COR-L47 (cell line): ENCODE data around the gene CASZ1.
A peak's percentile ranks its signal among the peaks of the same experiment; 100 is the strongest.

Experiments used
- DNase-seq: peaks from one replicate; lab custom pipeline; 2025; lab: John Stamatoyannopoulos, UW

CASZ1 gene

DNA sequence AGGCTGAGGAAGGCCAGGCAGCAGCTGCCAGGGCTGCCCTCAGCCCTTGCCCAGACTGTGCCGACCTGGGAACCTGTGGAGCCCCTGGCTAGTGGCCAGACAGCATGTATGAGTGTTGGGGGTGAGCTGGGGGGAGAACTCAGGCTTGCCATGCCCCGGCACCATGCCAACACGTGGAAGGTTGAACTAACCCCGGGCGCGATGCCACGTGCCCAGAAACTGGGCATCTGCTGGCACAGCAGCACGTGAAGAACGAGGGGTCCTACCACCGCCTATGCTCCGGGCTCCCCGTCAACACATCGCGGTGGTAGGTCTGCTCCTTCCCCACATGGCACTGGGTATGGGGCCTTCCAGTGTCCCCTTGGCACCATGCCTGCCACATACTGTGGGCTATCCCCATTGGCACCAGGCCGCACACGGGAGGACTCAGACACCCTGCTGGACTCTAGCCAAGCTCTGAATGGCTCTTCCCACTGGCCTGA lies 68.7 kb downstream of the CASZ1 start:
- peak; percentile 100 for DNase-seq

DNA sequence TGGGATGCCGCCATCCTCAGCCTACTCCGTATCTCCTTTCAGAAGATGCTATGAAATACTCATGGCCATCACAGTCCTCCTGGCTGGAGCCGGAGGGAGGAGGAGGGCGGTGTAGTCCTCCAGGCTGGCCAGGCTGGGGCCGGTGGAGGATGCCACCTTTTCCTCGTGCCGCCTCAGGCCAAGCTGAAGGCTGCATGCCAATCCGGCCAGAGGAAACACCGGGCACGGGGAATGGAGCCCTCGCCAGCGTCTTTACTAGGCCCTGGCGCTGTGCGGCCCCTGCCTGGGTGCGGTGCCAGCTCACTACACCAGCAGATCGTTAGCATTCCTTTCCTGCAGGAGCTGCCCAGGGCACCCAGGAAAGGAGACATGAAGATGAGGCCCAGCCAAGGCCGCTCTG lies 70.1 kb downstream of the CASZ1 start:
- no peak for DNase-seq

DNA sequence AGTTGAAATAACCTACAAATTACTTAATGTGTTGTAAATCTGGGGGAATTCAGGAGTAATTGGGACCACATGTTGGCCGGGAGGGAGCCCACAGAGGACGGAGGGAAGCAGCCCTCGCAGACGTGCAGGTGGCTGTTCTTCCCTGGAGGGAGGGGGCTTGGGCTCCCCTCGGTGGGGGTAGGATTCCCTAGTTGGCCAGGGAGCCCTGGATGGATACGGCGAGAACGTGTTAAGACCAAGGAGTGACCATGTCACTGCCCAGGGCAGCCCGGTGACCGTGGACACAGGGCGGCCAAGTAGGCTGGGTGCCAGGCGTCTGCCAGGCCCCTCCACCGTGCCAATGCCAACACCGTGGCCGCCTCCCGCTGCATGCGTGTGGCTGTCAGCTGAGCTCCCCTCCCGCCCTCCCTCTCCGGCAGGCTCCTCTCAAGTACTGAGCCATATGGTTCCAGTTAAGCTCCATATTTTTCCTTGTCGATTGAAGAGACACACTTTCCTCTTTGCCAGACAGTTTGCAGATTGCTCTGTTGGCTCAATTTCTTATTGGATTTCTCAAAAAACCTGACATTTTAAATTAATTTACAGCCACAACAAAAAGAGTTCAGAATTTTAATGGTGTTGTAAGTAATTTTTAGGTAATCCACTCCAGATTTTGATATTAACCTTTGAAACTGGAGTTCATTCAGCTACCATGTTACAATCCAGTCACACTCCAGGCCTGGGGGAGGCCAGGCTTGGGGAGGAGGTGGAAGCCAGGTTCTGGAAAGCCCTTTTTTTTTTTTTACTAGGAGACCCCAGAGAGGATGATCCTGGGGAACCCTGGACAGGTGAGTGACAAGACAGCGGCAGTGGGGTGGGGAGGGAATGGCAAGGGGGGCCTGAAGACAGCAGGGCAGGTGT lies 71.2 kb downstream of the CASZ1 start:
- DNase-seq: no peak

DNA sequence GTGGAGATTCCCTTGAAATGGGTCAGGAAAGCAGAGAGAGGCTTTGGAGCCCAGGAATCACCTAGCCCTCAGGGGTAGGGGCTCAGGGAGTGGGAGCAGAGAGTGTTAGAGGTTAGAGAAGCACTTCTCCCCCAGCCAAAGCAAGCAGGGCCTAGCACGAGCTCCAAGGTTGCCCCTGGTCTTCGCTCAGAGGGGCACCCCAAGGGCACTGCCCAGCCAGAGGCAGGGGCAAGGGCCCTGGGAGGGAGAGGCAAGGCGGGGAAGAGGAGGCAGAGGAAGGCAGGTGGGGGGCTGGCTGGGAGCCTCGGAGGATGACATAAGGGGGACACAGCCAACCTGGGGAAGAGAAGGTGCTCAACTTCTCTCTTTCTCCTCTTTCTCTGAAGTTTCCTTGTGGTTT lies 71.9 kb downstream of the CASZ1 start:
- no peak for DNase-seq

DNA sequence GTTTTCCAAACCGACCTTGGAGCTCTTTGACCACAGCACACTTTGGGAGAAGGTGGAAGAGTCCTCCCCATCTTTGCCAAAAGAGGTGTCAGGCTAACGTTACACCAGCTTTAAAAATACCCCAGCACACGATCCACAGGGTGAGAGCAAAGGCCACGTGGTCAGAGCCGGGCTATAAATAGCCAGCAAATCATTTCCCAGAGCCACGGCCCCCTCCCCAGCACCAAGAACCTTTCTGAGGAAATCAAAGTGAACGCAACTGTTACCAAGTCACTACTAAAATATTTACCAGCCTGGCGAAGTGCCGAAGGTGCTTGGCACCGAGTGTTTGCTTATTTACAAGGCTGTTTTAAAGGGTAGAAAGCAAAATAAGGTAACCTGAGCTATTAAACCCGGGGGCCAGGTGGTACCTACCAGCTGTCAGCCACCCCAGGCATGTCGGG lies 72.4 kb downstream of the CASZ1 start:
- DNase-seq: peak; percentile 80

DNA sequence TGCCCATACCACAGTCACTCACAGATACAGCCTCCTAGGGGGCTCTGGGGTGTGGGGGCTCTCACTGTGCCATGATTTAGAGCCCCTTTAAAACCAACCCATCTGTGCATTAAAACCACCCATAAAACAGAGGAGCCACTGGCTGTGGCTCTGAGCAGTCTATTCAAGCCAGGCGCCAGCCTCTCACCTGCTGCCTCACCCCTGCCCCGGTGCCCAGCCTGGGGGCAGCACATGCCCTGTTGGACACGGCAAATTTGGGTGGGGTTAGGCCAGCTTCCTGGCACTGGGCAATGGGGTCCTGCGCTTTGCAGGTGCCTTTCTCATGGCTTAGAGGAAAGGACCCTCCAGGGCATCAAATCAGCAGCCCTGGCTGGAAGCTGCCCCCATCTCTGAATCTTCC lies 73.1 kb downstream of the CASZ1 start:
- DNase-seq: no peak

DNA sequence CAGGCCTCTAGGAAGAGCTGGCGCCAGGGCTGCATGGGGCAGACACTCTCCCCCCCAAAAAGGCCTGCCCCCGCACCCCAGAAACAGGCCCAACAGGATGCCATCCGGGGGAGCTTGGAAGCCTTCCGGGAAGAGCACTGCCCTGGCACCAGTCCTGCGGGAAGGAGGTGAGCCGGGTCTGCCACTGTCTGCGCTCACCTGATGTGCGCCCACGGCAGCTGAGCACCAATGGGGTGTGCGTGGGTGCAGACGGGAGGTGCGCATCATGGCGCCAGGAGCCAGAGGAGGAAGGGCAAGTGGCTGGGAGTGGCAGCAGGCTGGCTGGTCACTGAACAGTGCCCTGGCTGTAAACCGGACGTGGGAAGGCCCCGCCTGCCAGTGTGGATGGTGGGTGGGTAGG lies 73.6 kb downstream of the CASZ1 start:
- no peak for DNase-seq

DNA sequence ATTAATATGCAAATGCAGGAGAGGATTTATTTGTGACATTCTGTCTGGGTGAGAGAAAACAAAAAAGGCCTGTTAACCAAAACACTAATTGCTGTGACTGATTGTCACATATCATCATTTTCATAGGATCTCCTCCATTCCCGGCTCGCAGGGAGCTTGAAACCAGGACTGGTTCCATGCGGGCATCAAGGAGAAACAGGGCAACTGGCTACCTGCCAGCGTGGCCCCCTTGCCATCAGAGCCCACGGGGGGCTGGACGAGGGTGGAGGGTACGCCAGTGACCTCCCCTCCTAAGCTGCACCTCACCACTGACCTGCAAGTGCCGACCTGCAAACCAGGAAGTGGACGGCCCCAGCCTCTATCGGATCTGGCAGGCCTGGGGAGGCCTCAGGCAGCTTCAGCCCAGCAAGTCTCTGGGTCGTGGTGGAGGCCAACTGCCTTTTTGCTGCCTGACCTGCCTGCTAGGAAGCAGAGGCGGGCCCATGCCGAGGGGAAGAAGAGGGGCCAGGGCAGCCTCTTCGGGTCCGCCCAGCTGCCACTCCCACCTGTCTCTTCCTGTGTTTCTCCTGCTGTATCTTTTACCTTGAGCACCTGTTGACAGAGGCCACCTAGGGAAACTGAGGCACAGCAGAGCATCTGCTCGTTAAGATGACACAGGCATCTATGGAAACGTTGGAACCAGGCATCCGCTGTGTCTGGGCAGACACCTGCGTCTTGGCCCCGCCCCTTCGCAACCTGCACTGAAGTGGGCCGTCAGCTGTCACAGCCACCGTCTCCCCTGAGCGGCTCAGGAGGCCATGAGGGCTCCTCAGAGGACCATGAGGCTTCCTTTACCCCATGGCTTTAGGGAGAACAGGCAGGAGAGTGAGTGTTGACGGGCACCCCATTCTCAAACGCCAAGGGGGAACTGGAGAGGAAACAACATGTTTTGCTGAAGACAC lies 74.8 kb downstream of the CASZ1 start:
- DNase-seq: no peak

DNA sequence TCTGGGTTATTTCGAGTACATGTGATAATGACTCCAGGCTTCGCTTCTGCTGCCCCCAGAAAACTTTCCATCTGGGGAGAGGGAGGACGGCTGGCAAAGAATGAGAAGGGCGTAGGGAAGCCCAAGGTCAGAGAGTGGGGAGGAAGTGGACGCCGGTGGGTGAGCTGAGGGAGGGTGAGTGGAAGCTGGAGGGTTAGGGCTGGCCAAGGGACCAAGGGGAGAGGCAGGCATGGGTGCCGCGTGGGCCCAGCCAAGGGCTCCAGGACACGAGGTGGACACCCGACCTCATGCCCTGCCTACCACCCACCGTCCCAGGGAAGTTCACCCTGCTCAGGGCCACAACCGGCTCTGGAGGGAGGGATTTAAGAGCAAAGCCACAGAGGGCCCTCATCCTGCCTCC lies 75.8 kb downstream of the CASZ1 start:
- no peak for DNase-seq

DNA sequence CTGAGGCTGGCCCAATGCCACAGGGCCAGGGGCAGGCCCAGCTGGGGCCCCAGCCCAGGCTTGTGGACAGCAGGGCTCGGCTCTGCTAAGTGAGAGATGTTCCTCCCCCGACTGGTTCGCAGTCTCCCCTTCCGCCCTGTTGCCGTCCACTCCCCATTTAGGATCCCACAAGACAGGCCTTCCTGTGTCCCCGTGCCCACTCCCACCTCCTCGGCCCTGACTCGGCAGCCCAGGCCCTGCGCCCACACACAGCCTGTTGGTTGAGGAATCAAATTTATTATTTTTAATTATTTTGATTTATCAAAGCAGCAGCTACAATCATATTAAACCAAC lies 78.4 kb downstream of the CASZ1 start:
- no peak for DNase-seq

DNA sequence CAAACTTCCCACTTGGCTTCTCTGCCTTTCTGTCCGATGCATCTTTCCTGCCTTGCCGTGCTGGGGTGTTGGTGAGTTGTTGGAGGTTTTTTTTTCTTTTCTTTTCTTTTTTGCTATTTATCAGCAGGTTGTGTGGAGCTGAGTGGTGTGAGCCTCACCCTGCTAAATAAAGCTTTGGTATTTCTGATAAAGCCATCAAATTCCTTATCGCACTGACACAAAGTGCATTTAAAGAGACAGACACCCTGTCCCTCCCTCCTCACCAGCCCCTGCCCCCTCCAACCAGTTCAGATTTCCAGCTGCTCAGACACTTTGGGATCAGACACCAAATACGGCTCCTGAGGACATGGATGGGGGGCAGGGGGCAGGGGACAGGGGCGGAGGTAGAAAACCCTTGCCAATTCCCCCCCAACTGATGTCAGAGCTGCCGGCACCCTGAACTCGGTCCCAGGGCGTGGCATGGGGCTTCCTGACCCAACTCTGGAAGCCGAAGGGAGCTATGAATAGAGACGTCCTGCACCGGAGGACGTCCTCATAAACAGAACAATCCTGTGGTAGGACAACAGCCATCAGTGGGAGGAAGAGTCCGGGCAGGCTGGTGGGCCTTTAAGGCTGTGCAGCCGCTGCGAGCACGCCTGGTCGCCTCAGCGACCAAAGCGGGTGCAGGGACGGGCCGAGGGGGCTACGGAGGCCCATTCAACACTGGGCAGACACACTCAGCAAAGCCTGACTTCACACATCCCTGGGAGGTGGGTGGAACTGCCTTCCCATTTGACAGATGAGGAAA lies 79.0 kb downstream of the CASZ1 start:
- DNase-seq: no peak

DNA sequence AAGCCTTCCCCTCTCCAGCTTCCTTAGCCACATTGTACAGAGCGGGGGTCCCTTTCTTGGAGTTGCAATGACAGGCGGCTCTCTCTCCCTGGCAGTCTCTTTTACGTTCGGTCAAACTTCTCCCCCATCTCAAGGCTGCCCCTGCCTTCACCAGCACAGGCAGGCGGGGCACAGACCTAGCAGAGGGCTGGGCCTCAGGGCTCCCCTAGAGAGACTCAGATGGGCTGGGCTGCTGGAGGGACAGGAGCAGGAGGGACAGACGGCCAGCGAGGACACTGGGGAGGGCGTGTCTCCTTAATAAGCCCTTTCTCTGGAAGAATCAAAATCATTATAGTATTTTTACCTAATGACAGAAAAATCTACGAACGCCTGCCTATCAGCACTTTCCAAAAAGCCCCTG lies 79.6 kb downstream of the CASZ1 start:
- no peak for DNase-seq

DNA sequence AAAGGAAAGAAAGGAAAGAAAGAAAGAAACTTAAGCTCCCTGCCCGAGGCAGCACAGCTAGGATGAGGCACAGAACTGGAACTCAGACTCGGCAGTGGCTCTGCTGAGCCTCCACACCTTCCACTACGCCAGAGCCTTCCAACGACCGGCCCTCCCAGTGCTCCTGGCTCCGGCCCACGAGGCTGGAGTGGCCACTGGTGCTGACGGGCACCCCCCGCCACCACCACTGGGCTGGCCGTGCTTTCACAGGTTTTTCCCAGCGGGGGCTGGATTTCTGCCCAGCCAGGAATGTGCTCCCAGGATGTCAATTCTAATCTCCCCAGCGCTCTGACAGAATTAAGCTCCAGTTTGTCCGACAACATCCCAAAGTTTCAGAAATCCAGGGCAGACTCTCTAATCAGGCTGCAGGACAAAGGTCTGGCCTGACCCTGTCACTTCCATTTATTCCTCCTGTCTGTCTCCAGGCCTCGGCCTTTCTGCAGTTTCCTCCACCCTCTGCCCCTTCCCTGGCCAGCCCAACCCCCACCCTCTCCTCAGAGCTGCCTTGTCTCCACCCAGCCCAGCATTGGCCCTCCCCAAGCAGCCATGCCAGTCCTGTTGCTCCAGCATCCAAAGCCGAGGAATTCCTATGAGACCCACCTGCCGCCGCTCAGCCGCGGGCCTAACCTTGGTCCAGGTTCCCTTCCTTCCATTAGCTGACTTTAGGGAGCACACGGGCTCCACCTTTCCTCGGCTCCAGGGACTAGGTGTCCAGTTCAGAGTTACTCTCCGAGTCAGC lies 81.9 kb downstream of the CASZ1 start:
- DNase-seq: peak; percentile 36

DNA sequence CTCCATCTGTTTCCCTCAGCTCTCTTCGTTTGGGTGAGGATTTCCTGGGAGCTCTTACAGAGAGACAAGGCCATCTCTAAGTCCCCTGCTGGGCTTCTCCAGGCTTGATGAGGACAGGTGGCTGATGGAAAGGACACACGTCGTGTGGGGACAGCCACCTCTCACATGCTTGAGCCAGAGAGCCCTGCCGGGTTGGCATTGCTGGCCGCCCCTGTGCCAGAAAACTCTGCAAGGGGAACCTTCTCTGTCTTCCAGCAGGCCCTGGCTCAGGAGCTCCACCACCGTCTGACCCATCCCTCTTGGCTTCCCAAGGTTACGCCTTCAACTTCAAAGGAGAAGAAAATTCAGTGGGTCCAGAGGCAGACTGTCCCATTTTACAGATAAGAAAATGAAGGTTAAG lies 82.8 kb downstream of the CASZ1 start:
- DNase-seq: no peak

DNA sequence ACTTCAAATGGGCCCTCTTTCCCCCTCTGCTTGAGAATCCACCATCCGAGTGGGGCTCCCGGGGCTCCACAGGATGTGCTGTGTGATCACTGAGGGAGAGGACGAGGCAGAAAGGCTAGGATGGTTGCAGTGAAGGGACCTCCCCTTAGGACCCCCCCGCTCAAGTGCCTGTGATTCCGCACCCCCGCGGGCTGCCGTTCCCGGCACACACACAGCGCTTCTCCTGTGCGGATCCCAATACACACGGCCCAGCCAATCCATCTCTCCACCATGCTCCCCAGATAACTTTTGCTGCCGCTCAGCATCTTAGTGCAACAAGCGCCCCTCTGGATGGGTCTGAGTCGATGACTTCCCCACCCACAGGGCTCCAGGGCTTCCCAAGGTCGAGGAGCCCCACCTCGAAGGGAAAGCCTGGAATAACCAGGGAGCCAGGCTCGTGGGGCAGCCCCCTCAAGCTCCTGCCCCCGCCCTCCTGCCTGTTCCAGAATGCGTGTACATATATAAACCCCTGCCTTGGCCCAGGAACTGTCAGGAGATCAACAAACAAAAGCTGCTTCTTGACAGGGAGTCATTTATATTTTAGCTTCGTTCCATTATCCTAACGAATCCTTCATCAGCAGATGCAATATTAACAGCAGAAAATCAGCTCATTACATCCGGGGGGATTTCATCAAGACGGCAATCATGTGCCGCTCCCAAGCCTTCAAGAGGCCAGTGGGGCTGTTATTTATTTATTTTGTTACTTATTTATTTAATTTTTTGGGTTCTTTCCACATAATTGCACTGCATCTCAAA lies 83.7 kb downstream of the CASZ1 start:
- DNase-seq: no peak

DNA sequence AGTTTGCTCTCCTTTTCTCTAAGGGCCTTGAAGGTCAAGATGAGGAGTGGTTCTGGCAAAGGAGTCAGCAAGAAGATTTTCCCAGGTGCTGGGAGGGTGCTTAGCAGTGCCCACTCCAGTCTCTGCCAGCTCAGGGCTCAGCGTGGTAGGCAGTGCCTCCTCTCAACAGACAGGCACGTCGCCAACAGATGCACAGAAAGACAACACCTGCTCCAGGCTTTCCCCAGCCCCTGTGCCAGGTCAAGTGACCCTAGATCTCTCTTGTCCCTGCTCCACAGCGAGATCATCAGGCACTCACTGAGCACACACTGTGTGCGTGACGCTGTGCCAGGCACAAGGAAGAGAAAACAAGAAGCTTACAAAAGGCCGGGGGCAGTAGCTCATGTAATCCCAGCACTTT lies 86.0 kb downstream of the CASZ1 start:
- DNase-seq: no peak

DNA sequence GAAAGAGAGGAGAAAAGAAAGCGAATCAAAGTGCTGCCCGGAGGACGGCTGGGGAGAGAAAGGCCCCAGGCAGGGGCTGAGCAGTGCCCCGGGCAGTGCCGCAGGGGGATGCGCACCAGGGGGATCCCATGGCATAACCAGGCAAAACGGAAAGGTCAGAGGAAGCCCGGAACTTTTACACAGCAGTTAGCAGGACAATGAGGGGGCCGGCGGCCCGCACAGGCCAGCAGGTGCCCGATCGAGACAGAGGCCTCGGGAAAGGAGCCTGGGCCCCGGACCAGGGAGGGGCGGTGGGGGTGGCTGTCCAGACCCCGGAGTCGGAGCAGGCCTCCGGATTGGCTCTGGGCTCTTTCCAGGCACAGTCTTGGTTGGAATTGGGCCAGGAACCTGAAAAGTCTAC lies 86.8 kb downstream of the CASZ1 start:
- DNase-seq: no peak

DNA sequence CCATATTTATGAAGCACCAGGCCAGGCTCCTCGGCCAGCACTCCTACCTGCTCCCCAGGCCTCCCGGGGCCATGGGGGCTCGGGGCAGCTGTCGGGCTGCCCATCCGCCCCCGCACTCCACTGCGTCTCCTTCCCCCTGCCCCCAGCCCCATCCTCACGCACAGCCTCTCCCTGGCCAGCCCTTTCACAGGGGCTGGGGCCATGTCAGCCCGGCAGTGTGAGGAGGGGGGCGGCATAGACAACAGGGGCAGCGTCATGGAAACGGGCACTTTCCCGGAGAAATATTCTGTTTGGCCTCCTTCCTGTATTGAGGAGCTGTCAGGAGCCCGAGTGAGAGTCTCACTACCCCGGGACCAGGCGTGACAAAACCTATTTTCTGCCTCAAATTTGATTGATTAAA lies 87.3 kb downstream of the CASZ1 start:
- no peak for DNase-seq

DNA sequence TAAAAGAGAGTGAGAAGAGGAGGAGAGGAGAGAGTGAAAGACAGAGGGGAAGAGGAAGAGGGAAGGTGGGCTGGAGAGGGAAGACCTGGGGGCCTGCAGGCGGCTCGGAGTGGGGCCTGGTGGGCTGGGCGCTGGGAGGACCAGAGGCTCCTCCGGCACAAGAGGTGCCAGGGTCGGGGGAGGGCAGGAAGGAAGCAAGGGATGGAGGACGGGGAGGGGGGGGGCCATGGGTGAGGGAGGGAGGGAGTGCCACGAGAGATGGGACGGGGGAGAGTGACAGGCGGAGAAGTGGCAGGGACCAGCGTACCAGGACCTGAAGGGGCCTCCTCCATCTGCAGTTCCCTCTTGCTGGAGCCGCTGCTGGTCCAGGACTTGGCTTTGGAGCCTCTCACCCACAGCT lies 87.7 kb downstream of the CASZ1 start:
- no peak for DNase-seq

DNA sequence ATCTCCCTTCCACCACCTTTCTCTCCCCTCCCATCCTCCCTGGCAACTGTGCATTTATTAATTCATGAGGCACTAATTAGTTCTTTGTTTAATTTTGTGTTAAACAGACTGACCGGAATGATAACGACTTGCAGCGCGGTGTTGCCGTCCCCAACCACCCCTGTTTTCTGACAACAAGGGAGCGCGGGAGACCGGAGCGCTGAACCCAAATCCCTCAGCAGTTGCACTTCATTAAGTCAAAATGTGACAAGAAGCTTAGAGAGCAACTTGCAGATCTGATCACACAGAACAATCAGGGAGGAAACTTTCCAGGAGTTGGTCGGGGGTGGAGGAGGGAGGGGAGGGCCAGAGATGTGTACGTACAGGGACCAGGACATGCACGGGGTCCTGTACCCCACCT lies 89.2 kb downstream of the CASZ1 start:
- DNase-seq: no peak
